GM19467 (cell line): ENCODE data around the gene COPE.
"Not testable (repeated sequence)": the region's sequence is repeated elsewhere in the genome, so short reads cannot be mapped to it uniquely, and the experiment has no call there.

Experiments
- ATAC-seq: cut with Tn5 transposase; IDR thresholded peaks from one replicate; pipeline ENCODE4 v1.9.1; 2021; ENCODE audit warnings: mild to moderate bottlenecking, moderate library complexity; ENCODE audit not compliant: unreplicated experiment

Gene COPE

GRCh38 chr19:18919086-18919899, at the start of gene COPE, which contains the start of gene DDX49:
Gene COPE (minus strand): TSS chr19:18919387. CDS start chr19:18919348, 39 bp downstream.
Gene DDX49 (plus strand): TSS chr19:18919715. CDS start chr19:18919742, 27 bp downstream.
- peak; percentile 90 for ATAC-seq

- no peak for ATAC-seq
Measured at GRCh38 chr19:18967358-18968146, 48.4 kb upstream of the COPE start.

GRCh38 chr19:18966307-18966706, 47.1 kb upstream of the COPE start:
- ATAC-seq, result no peak

- no peak for ATAC-seq
Measured at GRCh38 chr19:18964121-18964520, 44.9 kb upstream of the COPE start.

GRCh38 chr19:18961767-18962620, 42.8 kb upstream of the COPE start:
- no peak for ATAC-seq

GRCh38 chr19:18960370-18960769, 41.2 kb upstream of the COPE start:
- ATAC-seq, result no peak

GRCh38 chr19:18955042-18955441, 35.9 kb upstream of the COPE start:
- no peak for ATAC-seq

GRCh38 chr19:18954094-18954493, 34.9 kb upstream of the COPE start:
- no peak for ATAC-seq

- not testable (repeated sequence) for ATAC-seq
Measured at GRCh38 chr19:18952364-18953003, 33.3 kb upstream of the COPE start.

- no peak for ATAC-seq
Measured at GRCh38 chr19:18951721-18952281, 32.6 kb upstream of the COPE start.

GRCh38 chr19:18949858-18950257, 30.7 kb upstream of the COPE start:
- ATAC-seq, result no peak

GRCh38 chr19:18948976-18949356, 29.8 kb upstream of the COPE start:
- no peak for ATAC-seq

GRCh38 chr19:18948075-18948975, 29.1 kb upstream of the COPE start:
- no peak for ATAC-seq

GRCh38 chr19:18946918-18947317, 27.7 kb upstream of the COPE start:
- no peak for ATAC-seq

GRCh38 chr19:18946335-18946734, 27.1 kb upstream of the COPE start:
- no peak for ATAC-seq

- ATAC-seq, result no peak
Measured at GRCh38 chr19:18945297-18945696, 26.1 kb upstream of the COPE start.

- no peak for ATAC-seq
Measured at GRCh38 chr19:18943465-18943864, 24.3 kb upstream of the COPE start.

GRCh38 chr19:18942692-18943091, 23.5 kb upstream of the COPE start:
- ATAC-seq, result no peak

GRCh38 chr19:18941628-18942354, 22.6 kb upstream of the COPE start:
- ATAC-seq, result no peak
